ENCODE results near the gene ZNF385A. TPM values are rescaled to one million over a fixed set of nuclear protein-coding genes. Genes with fewer than 3 reads are reported as not detected.

ZNF385A gene
- total RNA-seq, 1 donor from 2014 or later, result 28.3 TPM

- Histone ChIP-seq H3K4me3 (peak overlapping the region; percentile 46), H3K36me3 (peaks cover 12% of the 10 kb centered on the region), H3K27ac (peak overlapping the region; percentile 32), H3K4me1 (peaks cover 44% of the 10 kb centered on the region), H3K9me3 (no peaks in the 10 kb centered on the region), H3K27me3 (ENCODE audit: low read depth) (no peaks in the 10 kb centered on the region)
- peak; percentile 87 for TF ChIP-seq CTCF (IDR thresholded peaks at IDR 0.05)
- peak; percentile 79 for DNase-seq
- ATAC-seq, result peak; percentile 85 to 88
- intact Hi-C loops (cut with DNase I), result no loop called here
Measured at GRCh38 chr12:54370171-54370730, 14.3 kb downstream of the ZNF385A start.

- H3K4me3 ChIP-seq, result peak overlapping the region; percentile 46
- no peaks in the 10 kb centered on the region for H3K27me3 ChIP-seq (ENCODE audit: low read depth)
- no peak overlapping the region for H3K27ac ChIP-seq
- DNase-seq (no peak), ATAC-seq (peak; percentile 2 to 10)
- H3K36me3 ChIP-seq, result peaks cover 12% of the 10 kb centered on the region
- TF ChIP-seq CTCF (IDR thresholded peaks at IDR 0.05), result no peak
- H3K9me3 ChIP-seq, result no peaks in the 10 kb centered on the region
- intact Hi-C loops (cut with DNase I), result no loop called here
- peaks cover 44% of the 10 kb centered on the region for H3K4me1 ChIP-seq
Measured at GRCh38 chr12:54369597-54370131, 14.9 kb downstream of the ZNF385A start.

GRCh38 chr12:54368709-54369596, 15.6 kb downstream of the ZNF385A start:
- peak; percentile 82 to 83 for ATAC-seq
- peak overlapping the region; percentile 46 for H3K4me3 ChIP-seq
- peak overlapping the region; percentile 37 for H3K27ac ChIP-seq

GRCh38 chr12:54368025-54368708, 16.4 kb downstream of the ZNF385A start:
- DNase-seq, result no peak
- H3K4me1 ChIP-seq, result peaks cover 44% of the 10 kb centered on the region
- no peak for TF ChIP-seq CTCF (IDR thresholded peaks at IDR 0.05)
- H3K27me3 ChIP-seq (ENCODE audit: low read depth), result no peaks in the 10 kb centered on the region
- intact Hi-C loops (cut with DNase I), result no loop called here
- peak overlapping the region; percentile 46 for H3K4me3 ChIP-seq
- H3K9me3 ChIP-seq, result no peaks in the 10 kb centered on the region
- no peak for ATAC-seq
- H3K36me3 ChIP-seq, result peaks cover 5% of the 10 kb centered on the region
- H3K27ac ChIP-seq, result peak overlapping the region; percentile 37

More at GRCh38 chr12:54368709-54369596, 15.6 kb downstream of the ZNF385A start:
- H3K4me1 ChIP-seq, result peaks cover 44% of the 10 kb centered on the region
- peaks cover 12% of the 10 kb centered on the region for H3K36me3 ChIP-seq
- peak; percentile 91 for DNase-seq
- H3K27me3 ChIP-seq (ENCODE audit: low read depth), result no peaks in the 10 kb centered on the region
- peak; percentile 78 for TF ChIP-seq CTCF (IDR thresholded peaks at IDR 0.05)
- intact Hi-C loops (cut with DNase I), result no loop called here
- H3K9me3 ChIP-seq, result no peaks in the 10 kb centered on the region

GRCh38 chr12:54364413-54364812, 20.1 kb downstream of the ZNF385A start, which contains the start of gene GPR84:
Gene GPR84 (minus strand): TSS chr12:54364486. CDS start chr12:54363851, 635 bp downstream.
- peaks cover 24% of the 10 kb centered on the region for H3K4me1 ChIP-seq
- intact Hi-C loops (cut with DNase I), result no loop called here
- ATAC-seq, result no peak
- TF ChIP-seq CTCF (IDR thresholded peaks at IDR 0.05), result no peak
- DNase-seq, result no peak
- H3K4me3 ChIP-seq, result no peak within 1 kb of the TSS
- H3K36me3 ChIP-seq, result no peaks in the 10 kb centered on the region
- no peak within 1 kb of the TSS for H3K27ac ChIP-seq
- no peaks in the 10 kb centered on the region for H3K27me3 ChIP-seq (ENCODE audit: low read depth)
- no peaks in the 10 kb centered on the region for H3K9me3 ChIP-seq
